Chondrocyte (in vitro differentiated cells): ENCODE measurements around the gene BMPR2. TPM values are rescaled to one million over a fixed set of nuclear protein-coding genes. Genes with fewer than 3 reads are reported as not detected.
A peak's percentile ranks its signal among the peaks of the same experiment; 100 is the strongest.

Experiments used
- DNase-seq: peaks from one replicate; pipeline ENCODE4 v3.0.0; 2021; ENCODE audit warnings: mixed read lengths, low spot score
- H3K27ac Mint-ChIP-seq: one replicate; pipeline ENCODE4 v1.8.0; 2021; ENCODE audit warnings: mild to moderate bottlenecking, moderate library complexity, mixed read lengths; ENCODE audit not compliant: unreplicated experiment
- H3K27me3 Mint-ChIP-seq: 2 replicates; pipeline ENCODE4 v1.8.0; 2021; ENCODE audit warnings: low read depth, mixed read lengths
- H3K36me3 Mint-ChIP-seq: 2 replicates; pipeline ENCODE4 v1.8.0; 2021; ENCODE audit warnings: low read depth, mixed read lengths
- H3K4me1 Mint-ChIP-seq: 2 replicates; pipeline ENCODE4 v1.8.0; 2021; ENCODE audit warnings: low read depth, mild to moderate bottlenecking, mixed read lengths
- H3K4me3 Mint-ChIP-seq: one replicate; pipeline ENCODE4 v1.8.0; 2021; ENCODE audit warnings: mild to moderate bottlenecking, moderate library complexity, mixed read lengths; ENCODE audit not compliant: unreplicated experiment
- H3K9me3 Mint-ChIP-seq: 2 replicates; pipeline ENCODE4 v1.8.0; 2021; ENCODE audit warnings: low read depth, mixed read lengths
- total RNA-seq: library from RNA; stranded (reverse); gene quantifications from 3 replicates; pipeline ENCODE4 v1.2.1, GENCODE V29; 2021
- TF ChIP-seq, protein P1 (sequence below): fragments of 200-600 bp; sonication (generic); IDR thresholded peaks from 2 replicates; pipeline ENCODE4 v1.5.0; 2021; ENCODE audit warnings: antibody characterized with exemption, mild to moderate bottlenecking, moderate library complexity

BMPR2 gene
- total RNA-seq, 1 donor from 2014 or later = 92.0 TPM

DNA sequence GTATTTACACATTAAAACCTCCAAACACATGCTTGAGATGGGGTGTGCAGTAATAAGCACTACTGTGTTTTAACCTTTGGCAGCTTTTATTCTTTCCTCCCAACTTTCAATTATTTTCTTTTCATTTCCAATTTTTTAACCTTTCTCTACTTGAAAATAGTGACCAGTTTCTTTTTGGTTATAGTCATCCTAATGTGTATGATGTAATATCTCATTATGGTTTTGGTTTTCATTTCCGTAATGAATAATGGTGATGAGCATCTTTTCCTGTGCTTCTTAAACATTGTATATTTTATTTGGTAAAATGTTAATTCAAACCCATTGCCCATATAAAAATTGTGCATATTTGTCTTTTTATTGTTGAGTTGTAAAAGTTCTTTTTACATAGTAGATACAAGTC lies 103.5 kb downstream of the BMPR2 start:
- H3K4me1 Mint-ChIP-seq = peaks cover 7% of the 10 kb centered on the region
- TF ChIP-seq, protein P1, sequence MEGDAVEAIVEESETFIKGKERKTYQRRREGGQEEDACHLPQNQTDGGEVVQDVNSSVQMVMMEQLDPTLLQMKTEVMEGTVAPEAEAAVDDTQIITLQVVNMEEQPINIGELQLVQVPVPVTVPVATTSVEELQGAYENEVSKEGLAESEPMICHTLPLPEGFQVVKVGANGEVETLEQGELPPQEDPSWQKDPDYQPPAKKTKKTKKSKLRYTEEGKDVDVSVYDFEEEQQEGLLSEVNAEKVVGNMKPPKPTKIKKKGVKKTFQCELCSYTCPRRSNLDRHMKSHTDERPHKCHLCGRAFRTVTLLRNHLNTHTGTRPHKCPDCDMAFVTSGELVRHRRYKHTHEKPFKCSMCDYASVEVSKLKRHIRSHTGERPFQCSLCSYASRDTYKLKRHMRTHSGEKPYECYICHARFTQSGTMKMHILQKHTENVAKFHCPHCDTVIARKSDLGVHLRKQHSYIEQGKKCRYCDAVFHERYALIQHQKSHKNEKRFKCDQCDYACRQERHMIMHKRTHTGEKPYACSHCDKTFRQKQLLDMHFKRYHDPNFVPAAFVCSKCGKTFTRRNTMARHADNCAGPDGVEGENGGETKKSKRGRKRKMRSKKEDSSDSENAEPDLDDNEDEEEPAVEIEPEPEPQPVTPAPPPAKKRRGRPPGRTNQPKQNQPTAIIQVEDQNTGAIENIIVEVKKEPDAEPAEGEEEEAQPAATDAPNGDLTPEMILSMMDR = no peak
- H3K4me3 Mint-ChIP-seq = no peak overlapping the region
- H3K27ac Mint-ChIP-seq = no peak overlapping the region
- no peak for DNase-seq
- H3K36me3 Mint-ChIP-seq = peaks cover 5% of the 10 kb centered on the region
- no peaks in the 10 kb centered on the region for H3K27me3 Mint-ChIP-seq
- H3K9me3 Mint-ChIP-seq = no peaks in the 10 kb centered on the region

DNA sequence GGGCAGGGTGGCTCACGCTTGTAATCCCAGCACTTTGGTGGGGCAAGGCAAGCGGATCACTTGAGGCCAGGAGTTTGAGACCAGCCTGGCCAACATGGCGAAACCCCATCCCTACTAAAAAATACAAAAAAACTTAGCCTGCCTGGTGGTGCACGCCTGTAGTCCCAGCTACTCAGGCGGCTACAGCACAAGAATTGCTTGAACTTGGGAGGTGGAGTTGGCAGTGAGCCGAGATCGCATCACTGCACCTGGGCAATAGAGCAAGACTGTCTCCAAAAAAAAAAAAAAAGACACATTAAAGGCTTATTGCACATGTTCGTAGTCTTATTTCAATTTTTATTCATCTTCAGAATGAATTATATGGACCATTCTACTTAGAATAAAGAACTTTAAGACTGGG lies 110.2 kb downstream of the BMPR2 start:
- Mint-ChIP-seq H3K4me3 (no peak overlapping the region), H3K27ac (no peak overlapping the region), H3K9me3 (no peaks in the 10 kb centered on the region), H3K36me3 (peaks cover 5% of the 10 kb centered on the region), H3K4me1 (peaks cover 20% of the 10 kb centered on the region), H3K27me3 (no peaks in the 10 kb centered on the region)
- TF ChIP-seq, protein P1 = no peak
- DNase-seq = no peak

DNA sequence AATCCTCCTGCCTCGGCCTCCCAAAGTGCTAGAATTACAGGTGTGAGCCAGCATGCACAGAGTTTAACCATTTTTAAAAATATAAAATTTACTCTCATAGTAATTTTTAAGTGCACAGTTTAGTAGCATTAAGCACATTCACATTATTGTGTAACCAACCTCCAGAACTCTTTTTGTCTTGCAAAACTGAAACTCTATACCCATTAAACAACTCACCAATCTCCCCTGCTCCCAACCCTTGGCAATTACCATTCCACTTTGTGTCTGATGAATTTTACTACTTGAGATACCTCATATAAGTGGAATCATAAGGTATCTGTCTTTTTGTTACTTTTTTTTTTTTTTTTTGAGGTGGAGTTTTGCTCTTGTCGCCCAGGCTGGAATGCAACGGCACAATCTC lies 112.5 kb downstream of the BMPR2 start:
- Mint-ChIP-seq H3K36me3 (peaks cover 3% of the 10 kb centered on the region), H3K27me3 (no peaks in the 10 kb centered on the region), H3K27ac (no peak overlapping the region), H3K4me3 (no peak overlapping the region), H3K4me1 (peaks cover 28% of the 10 kb centered on the region), H3K9me3 (no peaks in the 10 kb centered on the region)
- TF ChIP-seq, protein P1 = no peak
- no peak for DNase-seq

DNA sequence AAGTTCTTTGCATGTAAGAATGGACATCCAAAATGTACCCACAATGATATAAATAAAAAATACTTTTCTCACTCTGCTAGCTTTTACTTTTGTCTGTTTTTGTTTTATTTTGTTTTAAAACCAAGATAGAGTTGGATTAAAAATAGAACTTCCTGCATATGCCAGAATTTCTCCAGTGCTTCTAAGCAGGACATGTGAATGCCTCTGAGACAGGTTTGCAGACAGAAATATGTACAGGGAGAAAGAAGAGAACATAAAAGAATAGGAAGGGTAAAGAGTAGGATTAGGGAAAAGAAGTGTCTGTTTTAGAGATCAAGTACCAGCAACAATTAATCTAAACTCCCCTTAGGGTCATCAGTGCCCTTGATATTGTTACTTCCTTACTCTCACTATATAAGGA lies 114.4 kb downstream of the BMPR2 start:
- peak overlapping the region; percentile 26 for H3K4me3 Mint-ChIP-seq
- no peak for DNase-seq
- H3K36me3 Mint-ChIP-seq = peaks cover 2% of the 10 kb centered on the region
- H3K4me1 Mint-ChIP-seq = peaks cover 44% of the 10 kb centered on the region
- H3K27ac Mint-ChIP-seq = peak overlapping the region; percentile 74
- TF ChIP-seq, protein P1 = no peak
- H3K27me3 Mint-ChIP-seq = no peaks in the 10 kb centered on the region
- H3K9me3 Mint-ChIP-seq = no peaks in the 10 kb centered on the region

- H3K4me1 Mint-ChIP-seq = peaks cover 45% of the 10 kb centered on the region
- H3K4me3 Mint-ChIP-seq = no peak overlapping the region
- no peaks in the 10 kb centered on the region for H3K27me3 Mint-ChIP-seq
- peaks cover 2% of the 10 kb centered on the region for H3K36me3 Mint-ChIP-seq
- no peak for DNase-seq
- peak overlapping the region; percentile 2 for H3K27ac Mint-ChIP-seq
- TF ChIP-seq, protein P1 = peak; percentile 29
- H3K9me3 Mint-ChIP-seq = no peaks in the 10 kb centered on the region
Measured at GRCh38 chr2:202491514-202491913, 115.4 kb downstream of the BMPR2 start.
